Stimulated activated CD4-positive, alpha-beta T cell treated with anti-CD3 and anti-CD28 coated beads, Interleukin-15, amount 100 ng/mL, for 48 hours (primary cell): ENCODE data around the gene RASGEF1B.

ENCODE experiments used
- DNase-seq, 2 donors: peaks; one replicate each; pipeline ENCODE4 v3.0.0-alpha.2; 2020; ENCODE audit warnings: low read depth in 2 of 2

Gene RASGEF1B

GRCh38 chr4:81397635-81398034 lies 74.1 kb downstream of the RASGEF1B start:
- DNase-seq: no peak

- no peak for DNase-seq
These were observed 76.5 kb downstream of the RASGEF1B start for GRCh38 chr4:81395239-81395638.

- no peak for DNase-seq
These were observed 79.5 kb downstream of the RASGEF1B start for GRCh38 chr4:81392164-81392563.

- DNase-seq: no peak
These were observed 82.0 kb downstream of the RASGEF1B start for GRCh38 chr4:81389720-81390119.

- DNase-seq: no peak
These were observed 91.3 kb downstream of the RASGEF1B start for GRCh38 chr4:81380437-81380836.

- no peak for DNase-seq
These were observed 93.3 kb downstream of the RASGEF1B start for GRCh38 chr4:81378386-81378785.

GRCh38 chr4:81377191-81377590 lies 94.5 kb downstream of the RASGEF1B start:
- no peak for DNase-seq

- DNase-seq: no peak
These were observed 95.0 kb downstream of the RASGEF1B start for GRCh38 chr4:81376720-81377119.
